Testis (tissue), 2 donors: Measurements from ENCODE around the gene TIGD6.
A peak's percentile ranks its signal among the peaks of the same experiment; 100 is the strongest.

Experiments used
- POLR2A ChIP-seq: fragments of 450-650 bp; IDR thresholded peaks from one replicate; pipeline ENCODE4 v1.6.1; 2017; ENCODE audit warnings: antibody characterized with exemption, mild to moderate bottlenecking, moderate library complexity
- TF ChIP-seq, protein P1 (sequence below), 3 experiments: fragments of 450-650 bp in 2 of 3; fragments of 200-600 bp in 1 of 3; sonication (generic) in 1 of 3; IDR thresholded peaks; one replicate each; pipeline ENCODE4 v1.5.1; 2016 to 2019; ENCODE audit warnings: antibody characterized with exemption in 3 of 3, mild to moderate bottlenecking in 2 of 3, moderate library complexity in 1 of 3

DNA sequence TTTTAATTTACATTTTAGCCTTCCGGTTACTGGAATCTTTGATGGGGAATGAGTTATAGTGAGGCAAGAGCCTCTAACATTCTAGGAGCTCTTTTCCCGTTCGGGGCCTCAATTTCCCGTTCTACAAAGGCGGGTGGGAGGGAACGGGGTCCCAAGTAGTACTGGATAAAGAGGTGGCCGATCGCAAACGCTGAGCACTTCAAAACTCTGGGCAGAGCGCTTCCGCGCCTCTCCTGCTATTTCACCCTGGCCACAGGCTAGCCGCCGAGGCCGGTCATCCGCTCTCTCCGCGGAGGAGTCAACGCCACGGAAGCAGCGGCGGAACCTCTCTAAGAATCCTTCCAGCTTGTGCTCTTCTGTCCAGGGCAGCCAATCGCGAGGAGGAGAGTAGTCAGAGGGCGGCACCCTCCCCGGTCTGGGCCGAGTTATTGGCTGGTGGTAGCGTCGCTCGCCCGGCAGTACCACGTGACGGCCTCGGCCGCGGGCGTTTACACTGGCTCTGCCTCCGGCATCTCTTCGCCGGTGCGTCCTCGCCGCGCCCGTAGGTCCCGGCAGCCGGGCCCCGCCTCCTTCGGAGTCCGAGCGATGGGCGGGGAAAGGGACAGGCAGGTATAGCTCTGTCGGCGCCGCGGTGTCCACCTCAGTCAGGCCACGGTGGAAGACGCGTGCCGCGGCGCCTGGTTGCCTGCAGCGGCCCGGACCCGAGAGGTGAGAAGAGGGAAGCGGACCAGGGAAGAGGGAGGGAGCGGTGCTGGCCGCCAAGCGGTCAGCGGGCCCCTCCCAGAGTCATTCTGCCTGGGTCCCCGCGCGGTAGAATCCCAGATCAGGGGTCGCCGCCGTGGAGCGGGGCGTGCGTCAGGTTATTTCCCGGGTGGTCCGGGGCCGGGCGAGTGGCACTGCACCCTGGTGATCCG lies 39.9 kb downstream of the TIGD6 start, which contains the start of gene SLC26A2:
- TF ChIP-seq, protein P1, sequence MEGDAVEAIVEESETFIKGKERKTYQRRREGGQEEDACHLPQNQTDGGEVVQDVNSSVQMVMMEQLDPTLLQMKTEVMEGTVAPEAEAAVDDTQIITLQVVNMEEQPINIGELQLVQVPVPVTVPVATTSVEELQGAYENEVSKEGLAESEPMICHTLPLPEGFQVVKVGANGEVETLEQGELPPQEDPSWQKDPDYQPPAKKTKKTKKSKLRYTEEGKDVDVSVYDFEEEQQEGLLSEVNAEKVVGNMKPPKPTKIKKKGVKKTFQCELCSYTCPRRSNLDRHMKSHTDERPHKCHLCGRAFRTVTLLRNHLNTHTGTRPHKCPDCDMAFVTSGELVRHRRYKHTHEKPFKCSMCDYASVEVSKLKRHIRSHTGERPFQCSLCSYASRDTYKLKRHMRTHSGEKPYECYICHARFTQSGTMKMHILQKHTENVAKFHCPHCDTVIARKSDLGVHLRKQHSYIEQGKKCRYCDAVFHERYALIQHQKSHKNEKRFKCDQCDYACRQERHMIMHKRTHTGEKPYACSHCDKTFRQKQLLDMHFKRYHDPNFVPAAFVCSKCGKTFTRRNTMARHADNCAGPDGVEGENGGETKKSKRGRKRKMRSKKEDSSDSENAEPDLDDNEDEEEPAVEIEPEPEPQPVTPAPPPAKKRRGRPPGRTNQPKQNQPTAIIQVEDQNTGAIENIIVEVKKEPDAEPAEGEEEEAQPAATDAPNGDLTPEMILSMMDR (IDR thresholded peaks at IDR 0.05) = peak in 1 of 3 experiments; percentile 7
- peak; percentile 67 for TF ChIP-seq POLR2A
